CD4-positive, alpha-beta T cell treated with Interleukin-6 at 100 ng/mL for 8 hours (primary cell): ENCODE results near the gene FAR2.
"Not testable (repeated sequence)": the region's sequence is repeated elsewhere in the genome, so short reads cannot be mapped to it uniquely, and the experiment has no call there.

Experiments
- DNase-seq: peaks from one replicate; pipeline ENCODE4 v3.0.0-alpha.2; 2020; ENCODE audit warnings: mixed read lengths, low spot score

The FAR2 gene

GRCh38 chr12:29234965-29235626 lies 86.0 kb downstream of the FAR2 start:
- no peak for DNase-seq

GRCh38 chr12:29238822-29239291 lies 89.8 kb downstream of the FAR2 start:
- DNase-seq: no peak

- DNase-seq: no peak
These were observed 90.3 kb downstream of the FAR2 start for GRCh38 chr12:29239336-29239735.

- no peak for DNase-seq
These were observed 91.4 kb downstream of the FAR2 start for GRCh38 chr12:29240441-29240840.

- DNase-seq: no peak
These were observed 92.9 kb downstream of the FAR2 start for GRCh38 chr12:29241821-29242591.

- no peak for DNase-seq
These were observed 93.9 kb downstream of the FAR2 start for GRCh38 chr12:29242921-29243431.

DNA sequence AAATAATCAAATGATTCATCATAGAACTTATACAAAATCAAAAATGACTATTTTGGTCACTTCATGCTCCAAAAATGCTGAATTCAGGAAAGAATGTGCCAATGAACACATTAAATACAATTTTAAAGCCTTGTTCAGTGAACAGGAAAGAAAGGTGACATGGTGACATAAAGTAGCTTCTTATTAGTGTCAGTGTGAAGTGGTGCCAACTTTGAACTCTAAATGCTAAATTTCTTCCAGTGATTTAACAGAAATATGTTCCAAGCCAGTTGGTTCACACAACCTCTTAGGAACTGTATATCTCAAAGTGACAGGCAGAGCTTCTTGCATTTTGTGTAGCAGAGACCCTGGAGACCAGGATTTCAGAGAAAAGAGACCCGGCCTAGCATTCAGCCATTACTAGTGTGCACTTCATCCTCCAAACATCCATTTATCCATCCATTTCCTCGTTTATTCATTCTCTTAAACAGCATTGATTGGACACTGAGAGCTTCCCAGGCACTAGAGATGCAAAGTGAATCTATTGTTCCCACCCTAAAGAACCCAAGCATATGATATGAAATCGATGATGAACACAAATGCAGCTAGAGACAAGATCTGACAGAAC lies 95.2 kb downstream of the FAR2 start:
- DNase-seq: no peak

DNA sequence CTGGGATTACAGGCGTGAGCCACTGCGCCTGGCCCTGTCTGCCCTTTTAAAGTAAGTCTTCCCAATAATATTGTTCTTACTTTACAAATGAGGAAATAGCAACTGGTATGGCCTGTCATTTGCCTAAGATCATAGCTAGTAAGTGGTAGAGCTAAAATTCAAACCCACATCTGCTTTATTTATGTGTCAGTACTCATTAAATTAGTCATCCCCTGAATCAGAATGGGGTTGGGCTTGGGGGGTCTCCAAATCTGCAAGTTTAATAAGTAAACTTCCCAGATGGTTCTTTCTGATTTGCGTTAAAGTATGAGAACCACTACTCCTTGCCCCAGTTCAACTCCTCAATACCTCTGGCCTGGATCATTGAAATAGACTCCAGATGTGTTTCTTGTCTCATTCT lies 96.2 kb downstream of the FAR2 start:
- DNase-seq: no peak

DNA sequence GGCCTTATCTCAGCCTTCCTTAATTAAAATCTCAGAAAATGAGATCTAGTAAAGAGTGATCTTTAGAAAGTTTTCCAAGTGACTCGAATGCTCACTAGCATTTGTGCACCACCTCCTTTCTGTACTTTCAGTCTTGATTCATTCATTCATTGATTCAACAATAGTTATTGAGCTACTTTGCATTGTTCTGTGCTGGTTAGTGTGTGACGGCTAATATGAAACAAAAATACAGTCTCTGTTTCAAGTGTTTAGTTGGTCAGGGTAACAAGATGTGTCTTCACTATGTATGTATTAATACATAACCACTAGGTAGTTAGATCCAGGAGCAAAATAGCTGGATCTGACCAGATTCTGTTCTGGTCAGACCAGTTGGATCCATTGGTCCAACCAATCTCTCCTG lies 100.9 kb downstream of the FAR2 start:
- no peak for DNase-seq

GRCh38 chr12:29253906-29254625 lies 105.0 kb downstream of the FAR2 start:
- DNase-seq: no peak

DNA sequence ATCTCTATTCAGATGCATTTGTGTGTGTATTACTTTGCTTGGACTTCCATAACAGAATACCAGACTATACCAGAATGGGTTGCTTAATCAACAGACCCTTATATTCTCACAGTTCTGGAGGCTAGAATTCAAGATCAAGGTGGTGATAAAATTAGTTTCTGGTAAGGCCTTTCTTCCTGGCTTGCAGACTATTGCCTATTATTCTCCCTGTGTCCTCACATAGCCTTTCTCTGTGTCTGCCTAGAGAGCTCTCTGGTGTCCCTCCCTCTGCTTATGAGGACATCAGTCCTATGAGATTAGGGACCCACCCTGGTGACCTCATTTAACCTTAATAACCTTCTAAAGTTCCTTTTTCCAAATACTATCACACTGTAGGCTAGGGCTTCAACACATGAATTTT lies 106.0 kb downstream of the FAR2 start:
- DNase-seq: no peak

DNA sequence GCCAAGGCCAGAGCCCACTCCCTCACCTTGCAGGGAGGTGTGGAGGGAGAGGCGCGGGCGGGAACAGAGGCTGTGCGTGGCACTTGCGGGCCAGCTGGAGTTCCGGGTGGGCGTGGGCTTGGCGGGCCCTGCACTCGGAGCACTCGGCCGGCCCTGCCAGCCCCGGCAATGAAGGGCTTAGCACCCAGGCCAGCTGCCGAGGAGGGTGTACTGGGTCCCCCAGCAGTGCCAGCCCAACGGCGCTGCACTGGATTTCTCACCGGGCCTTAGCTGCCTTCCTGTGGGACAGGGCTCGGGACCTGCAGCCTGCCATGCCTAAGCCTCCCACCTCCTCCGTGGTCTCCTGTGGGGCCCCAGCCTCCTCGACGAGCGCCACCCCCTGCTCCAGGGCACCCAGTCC lies 107.5 kb downstream of the FAR2 start:
- DNase-seq: no peak

DNA sequence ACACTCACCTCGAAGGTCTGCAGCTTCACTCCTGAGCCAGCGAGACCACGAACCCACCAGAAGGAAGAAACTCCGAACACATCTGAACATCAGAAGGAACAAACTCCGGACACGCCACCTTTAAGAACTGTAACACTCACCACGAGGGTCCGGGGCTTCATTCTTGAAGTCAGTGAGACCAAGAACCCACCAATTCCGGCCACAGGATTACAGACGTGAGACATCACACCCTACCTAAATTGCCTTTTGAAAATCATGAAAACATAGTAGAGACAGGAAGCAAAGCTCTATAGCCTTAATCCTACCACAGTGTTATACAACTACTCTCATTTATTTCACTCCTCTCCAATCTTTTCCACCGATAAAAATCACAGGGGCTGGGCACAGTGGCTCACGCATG lies 108.6 kb downstream of the FAR2 start:
- DNase-seq: not testable (repeated sequence)

GRCh38 chr12:29264424-29264823 lies 115.3 kb downstream of the FAR2 start:
- no peak for DNase-seq

DNA sequence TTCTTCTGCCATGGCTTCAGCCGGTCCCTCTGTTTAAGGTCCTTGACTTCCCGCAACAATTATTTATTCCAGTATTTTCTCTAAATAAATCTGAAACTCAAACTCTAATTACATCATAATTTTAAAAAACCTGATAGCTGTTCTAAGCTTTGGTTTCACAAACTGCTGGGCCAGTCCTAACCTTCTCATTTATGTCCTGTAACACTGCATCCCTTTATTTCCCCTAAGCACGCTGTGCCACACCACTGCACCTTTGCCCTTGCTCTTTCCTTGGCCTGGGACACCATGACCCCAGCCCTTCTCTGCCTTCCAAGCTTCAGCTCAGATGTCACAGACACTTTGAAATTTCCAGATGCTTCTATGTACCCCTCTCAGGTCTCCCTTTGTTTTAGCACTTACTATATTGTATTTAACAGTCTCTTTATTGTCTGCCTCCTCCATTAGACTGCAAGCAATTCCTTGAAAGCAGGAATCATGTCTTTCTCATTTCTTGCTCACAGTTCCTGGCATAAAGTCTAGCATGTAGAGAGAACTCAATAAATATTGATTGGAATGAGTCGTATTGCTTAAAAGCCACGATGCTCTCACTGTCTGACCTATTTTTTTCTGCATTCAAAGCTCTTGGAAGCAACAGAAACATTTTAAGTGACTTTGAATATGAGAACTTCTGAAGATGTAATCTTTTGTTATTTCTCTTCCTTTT lies 120.8 kb downstream of the FAR2 start:
- no peak for DNase-seq

GRCh38 chr12:29270446-29270845 lies 121.4 kb downstream of the FAR2 start:
- no peak for DNase-seq

DNA sequence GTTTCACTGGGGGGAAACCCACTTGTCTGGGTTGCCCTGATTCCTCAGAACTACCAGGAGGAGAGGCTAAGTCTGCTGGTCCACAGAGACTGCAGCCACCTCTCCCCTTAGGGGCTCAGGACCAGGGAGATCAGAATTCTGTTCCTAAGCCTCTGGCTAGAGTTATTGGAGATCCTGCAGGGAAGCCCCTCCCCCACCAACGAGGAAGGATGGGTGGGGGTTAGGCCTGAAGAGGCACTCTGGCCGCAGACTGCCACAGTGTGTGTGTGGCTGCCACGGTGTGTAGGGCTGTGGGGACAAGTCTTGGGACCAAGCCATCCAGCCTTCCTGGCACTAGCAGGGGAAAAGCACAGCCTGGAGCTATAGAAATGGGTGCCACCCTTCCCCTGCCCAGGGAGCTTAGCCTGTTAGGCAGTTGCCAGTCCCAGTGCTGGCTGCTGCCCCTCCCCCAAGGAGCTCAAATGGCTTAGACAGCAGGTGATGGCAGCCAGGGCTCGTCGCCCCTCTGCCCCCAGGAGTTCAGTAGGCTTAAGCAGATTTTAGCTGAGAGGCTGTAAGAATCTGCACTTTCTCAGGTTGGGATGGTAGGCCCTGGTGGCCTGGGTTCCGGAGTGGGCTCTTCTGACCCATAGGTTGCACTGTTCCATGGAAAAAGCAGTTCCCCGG lies 124.2 kb downstream of the FAR2 start:
- DNase-seq: no peak

DNA sequence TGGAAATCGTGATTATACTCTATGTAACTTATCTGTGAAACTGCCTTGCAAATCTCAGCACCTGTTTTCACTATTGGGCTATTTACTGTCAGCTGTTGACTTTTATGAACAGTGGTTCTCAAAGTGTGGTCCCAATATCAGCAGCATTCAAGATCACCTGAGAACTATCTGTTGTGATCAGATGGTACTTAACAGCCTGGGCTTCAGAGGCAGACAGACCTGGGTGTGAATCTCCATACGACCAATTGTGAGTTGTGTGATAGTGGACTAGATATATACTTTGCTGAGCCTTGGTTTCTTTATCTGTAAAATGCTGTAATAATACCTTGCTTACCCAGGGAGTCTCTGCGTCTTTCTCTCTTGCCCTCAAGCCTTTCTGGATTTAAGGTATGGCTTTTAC lies 126.8 kb downstream of the FAR2 start:
- no peak for DNase-seq

DNA sequence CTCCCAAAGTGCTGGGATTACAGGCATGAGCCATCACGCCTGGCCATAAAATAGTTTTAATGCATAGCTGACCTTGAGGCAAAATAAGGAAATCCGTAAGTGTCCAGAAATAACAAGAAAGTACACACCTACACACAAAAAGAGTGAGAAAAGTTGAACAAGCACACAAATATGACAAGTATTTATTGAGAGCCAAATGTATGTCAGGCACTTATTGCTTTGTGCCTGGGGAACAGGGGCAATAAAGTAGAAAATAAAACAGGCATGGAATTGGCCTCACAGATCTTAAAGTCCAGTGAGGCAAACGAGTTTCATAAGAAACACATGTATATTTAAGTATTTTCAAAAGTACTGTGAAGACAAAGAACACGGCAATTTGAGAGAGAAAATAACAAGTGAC lies 128.2 kb downstream of the FAR2 start:
- DNase-seq: no peak

GRCh38 chr12:29278673-29279420 lies 129.8 kb downstream of the FAR2 start:
- DNase-seq: no peak
